Cerebellar cortex (tissue), 1 donor: ENCODE data around the gene CD101.
"Not testable (repeated sequence)": the region's sequence is repeated elsewhere in the genome, so short reads cannot be mapped to it uniquely, and the experiment has no call there.

Experiments used
- DNase-seq: peaks from one replicate; pipeline ENCODE4 v3.0.0-alpha.2; 2015; ENCODE audit warnings: low spot score

CD101 gene

GRCh38 chr1:117001254-117001927 lies at the start of gene CD101:
CD101 (plus strand) TSS chr1:117001760; CDS start chr1:117001818, 58 bp downstream.
- no peak for DNase-seq

- DNase-seq = no peak
Observed at GRCh38 chr1:116952738-116953275, 48.8 kb upstream of the CD101 start.

GRCh38 chr1:116954440-116954839 lies 47.1 kb upstream of the CD101 start:
- no peak for DNase-seq

GRCh38 chr1:116956378-116956777 lies 45.2 kb upstream of the CD101 start:
- no peak for DNase-seq

- DNase-seq = no peak
Observed at GRCh38 chr1:116957646-116958045, 43.9 kb upstream of the CD101 start.

- DNase-seq = no peak
Observed at GRCh38 chr1:116958110-116958509, 43.5 kb upstream of the CD101 start.

- no peak for DNase-seq
Observed at GRCh38 chr1:116958977-116959376, 42.6 kb upstream of the CD101 start.

- DNase-seq = no peak
Observed at GRCh38 chr1:116961606-116962005, 40.0 kb upstream of the CD101 start.

- DNase-seq = no peak
Observed at GRCh38 chr1:116962987-116963639, 38.4 kb upstream of the CD101 start.

GRCh38 chr1:116966791-116967190 lies 34.8 kb upstream of the CD101 start:
- no peak for DNase-seq

- no peak for DNase-seq
Observed at GRCh38 chr1:116968724-116969123, 32.8 kb upstream of the CD101 start.

GRCh38 chr1:116971258-116971860 lies 30.2 kb upstream of the CD101 start:
- DNase-seq = no peak

- DNase-seq = no peak
Observed at GRCh38 chr1:116971965-116972673, 29.4 kb upstream of the CD101 start.

GRCh38 chr1:116972674-116973030 lies 28.9 kb upstream of the CD101 start:
- DNase-seq = no peak

GRCh38 chr1:116980309-116980708 lies 21.3 kb upstream of the CD101 start:
- DNase-seq = not testable (repeated sequence)

- peak; percentile 52 for DNase-seq
Observed at GRCh38 chr1:116981521-116982037, 20.0 kb upstream of the CD101 start.

GRCh38 chr1:116982319-116983004 lies 19.1 kb upstream of the CD101 start:
- no peak for DNase-seq

- peak; percentile 27 for DNase-seq
Observed at GRCh38 chr1:116983112-116983511, 18.4 kb upstream of the CD101 start.

- no peak for DNase-seq
Observed at GRCh38 chr1:116983678-116984077, 17.9 kb upstream of the CD101 start.

- DNase-seq = no peak
Observed at GRCh38 chr1:116984406-116985160, 17.0 kb upstream of the CD101 start.
